Embryonic facial prominence (tissue), 1 donor: Measurements from ENCODE around the gene ZNF157.

Source experiments
- DNase-seq: peaks from one replicate; pipeline ENCODE4 v3.0.0-alpha.2; 2016; ENCODE audit errors: extremely low spot score

The ZNF157 gene

DNA sequence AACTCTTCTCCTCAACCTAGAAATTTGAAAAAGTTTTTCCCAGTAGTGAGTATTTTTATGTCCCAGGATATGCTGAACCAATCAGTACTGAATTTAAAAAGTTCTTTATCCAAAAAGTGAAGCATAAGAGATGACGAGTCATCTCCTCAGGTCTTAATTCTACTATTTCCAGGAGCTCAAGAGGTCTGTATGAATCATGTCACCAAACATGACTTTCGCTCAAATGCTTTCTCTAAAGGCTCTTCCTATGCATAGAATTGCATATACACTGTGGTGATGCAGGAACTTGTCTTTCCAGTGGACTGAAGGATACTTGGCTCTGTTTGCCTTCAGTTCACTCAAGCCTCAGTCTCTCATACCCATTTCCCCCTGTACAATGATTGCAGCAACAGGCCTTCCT is 76.6 kb downstream of the ZNF157 start:
- DNase-seq: no peak

DNA sequence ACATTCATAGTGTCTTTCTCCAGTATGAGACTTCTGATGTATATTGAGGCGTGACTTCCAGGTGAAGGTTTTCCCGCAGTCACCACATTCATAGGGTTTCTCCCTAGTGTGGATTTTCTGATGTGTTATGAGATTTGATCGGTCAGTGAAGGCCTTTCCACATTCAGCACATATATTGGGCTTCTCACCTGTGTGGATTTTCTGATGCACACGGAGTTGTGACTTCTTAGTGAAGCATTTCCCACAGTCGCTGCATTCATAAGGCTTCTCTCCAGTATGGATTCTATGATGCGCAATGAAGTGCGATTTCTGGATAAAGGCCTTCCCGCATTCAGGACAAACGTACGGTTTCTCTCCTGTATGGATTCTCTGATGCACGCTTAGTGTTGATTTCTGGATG is 77.2 kb downstream of the ZNF157 start:
- no peak for DNase-seq

DNA sequence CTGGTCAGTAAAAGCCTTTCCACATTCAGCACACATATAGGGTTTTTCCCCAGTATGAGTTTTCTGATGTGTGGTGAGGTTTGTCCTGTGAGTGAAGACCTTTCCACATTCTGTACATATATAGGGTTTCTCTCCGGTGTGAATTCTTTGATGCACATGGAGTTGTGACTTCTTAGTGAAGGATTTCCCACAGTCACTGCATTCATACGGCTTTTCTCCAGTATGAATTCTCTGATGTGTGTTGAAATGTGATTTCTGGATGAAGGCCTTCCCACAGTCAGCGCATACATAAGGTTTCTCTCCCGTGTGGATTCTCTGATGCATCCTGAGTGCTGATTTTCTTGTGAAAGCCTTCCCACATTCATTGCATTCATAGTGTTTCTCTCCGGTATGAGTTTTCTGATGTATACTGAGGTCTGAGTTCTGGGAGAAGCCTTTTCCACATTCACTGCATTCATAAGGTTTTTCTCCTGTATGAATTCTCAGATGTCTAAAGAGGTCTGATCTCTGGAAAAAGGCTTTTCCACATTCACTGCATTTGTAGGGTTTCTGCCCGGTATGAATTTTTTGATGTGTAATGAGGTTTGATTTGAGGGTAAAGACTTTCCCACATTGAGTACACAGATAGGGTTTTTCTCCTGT is 77.9 kb downstream of the ZNF157 start:
- no peak for DNase-seq

DNA sequence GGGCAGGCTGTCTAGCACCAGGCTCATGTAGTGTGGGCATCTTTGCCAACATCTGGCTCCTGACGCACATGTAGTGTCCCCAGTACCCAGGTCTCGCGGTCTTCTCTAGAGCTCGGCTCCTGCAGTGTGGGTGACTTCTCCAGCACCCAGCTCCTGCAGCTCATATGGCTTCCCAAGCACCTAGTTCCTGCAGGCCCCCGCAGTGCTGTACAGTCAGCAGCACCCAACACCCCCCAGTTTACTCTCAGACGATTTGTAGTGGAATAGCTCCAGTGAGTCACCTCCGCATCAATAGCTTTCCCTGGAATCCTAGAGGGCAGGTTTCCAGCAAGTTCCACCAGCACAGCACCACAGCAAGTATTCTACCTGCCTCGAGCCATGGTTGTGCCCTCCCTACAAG is 81.7 kb downstream of the ZNF157 start:
- DNase-seq: no peak

DNA sequence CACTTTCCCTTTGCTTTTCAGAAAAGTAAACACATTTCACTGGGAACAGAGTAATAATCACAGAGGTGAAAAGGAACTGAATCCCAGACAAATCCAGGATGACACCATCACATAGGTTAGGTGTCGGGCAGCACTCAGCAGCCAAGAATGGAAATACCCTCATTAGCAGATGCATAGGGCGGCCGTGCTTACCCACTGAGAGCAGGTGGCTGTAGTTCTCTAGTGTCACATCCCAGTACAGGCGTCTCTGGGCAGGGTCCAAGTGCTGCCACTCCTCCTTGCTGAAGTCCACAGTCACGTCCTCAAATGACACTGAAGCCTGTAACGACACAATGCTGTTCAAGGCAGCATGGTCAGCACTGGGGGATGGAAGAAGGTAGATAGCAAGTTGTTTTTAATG is 85.7 kb downstream of the ZNF157 start:
- DNase-seq: no peak

DNA sequence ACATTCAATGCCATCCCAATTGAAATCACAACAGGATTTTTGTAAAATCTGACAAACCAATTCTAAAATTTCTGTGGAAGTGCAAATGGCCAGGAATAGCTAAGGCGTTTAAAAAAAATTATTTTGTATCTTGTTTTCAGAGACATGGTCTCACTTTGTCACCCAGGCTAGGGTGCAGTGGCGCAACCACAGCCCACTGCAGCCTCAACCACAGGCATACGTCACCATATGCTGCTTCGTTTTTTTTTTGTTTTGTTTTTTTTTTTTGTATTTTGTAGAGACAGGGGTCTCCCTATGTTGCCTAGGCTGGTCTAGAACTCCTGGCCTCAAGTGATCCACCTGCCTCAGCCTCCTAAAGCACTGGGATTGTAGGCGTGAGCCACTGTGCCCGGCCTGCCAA is 88.2 kb downstream of the ZNF157 start:
- no peak for DNase-seq

DNA sequence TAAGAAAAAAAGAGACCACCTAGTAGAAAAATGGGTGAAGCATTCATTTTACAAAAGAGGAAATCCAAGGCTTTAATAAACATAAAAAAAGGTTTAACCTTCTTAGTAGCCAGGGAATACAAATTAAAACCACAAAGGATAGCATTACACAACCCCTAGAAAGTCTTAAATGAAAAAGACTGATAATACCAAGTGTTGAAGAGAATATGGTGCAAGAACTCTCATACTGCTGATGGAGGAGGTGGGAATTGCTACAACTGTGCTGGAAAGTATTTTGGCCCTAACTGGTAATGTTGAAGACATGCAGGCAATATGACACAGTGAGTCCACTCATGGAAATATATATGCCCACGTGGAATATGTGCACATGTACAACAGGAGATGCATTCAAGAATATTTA is 90.2 kb downstream of the ZNF157 start:
- no peak for DNase-seq
